ENCODE data around the gene KCNK18.

Gene KCNK18

GRCh38 chr10:117197189-117197588 is at the start of gene KCNK18:
TSS of gene KCNK18 (plus strand) at chr10:117197489. CDS start at chr10:117197489, 0 bp downstream.
- TF ChIP-seq CTCF (IDR thresholded peaks at IDR 0.05) = no peak
- no peak for DNase-seq (ENCODE audit: low spot score)
- Histone ChIP-seq H3K27ac (no peak within 1 kb of the TSS), H3K4me3 (no peak within 1 kb of the TSS)

GRCh38 chr10:117148284-117148683 is 49.0 kb upstream of the KCNK18 start:
- DNase-seq (ENCODE audit: low spot score) = no peak
- TF ChIP-seq CTCF (IDR thresholded peaks at IDR 0.05) = no peak
- no peak overlapping the region for H3K4me3 ChIP-seq
- no peak overlapping the region for H3K27ac ChIP-seq

GRCh38 chr10:117152668-117153067 is 44.6 kb upstream of the KCNK18 start:
- H3K4me3 ChIP-seq = no peak overlapping the region
- TF ChIP-seq CTCF (IDR thresholded peaks at IDR 0.05) = no peak
- DNase-seq (ENCODE audit: low spot score) = no peak
- no peak overlapping the region for H3K27ac ChIP-seq

GRCh38 chr10:117158297-117158696 is 39.0 kb upstream of the KCNK18 start:
- H3K27ac ChIP-seq = no peak overlapping the region
- no peak overlapping the region for H3K4me3 ChIP-seq
- DNase-seq (ENCODE audit: low spot score) = no peak
- TF ChIP-seq CTCF (IDR thresholded peaks at IDR 0.05) = no peak

- no peak for TF ChIP-seq CTCF (IDR thresholded peaks at IDR 0.05)
- Histone ChIP-seq H3K27ac (no peak overlapping the region), H3K4me3 (no peak overlapping the region)
- DNase-seq (ENCODE audit: low spot score) = no peak
These were observed 37.9 kb upstream of the KCNK18 start for GRCh38 chr10:117159390-117159789.

GRCh38 chr10:117160567-117160966 is 36.7 kb upstream of the KCNK18 start:
- no peak for DNase-seq (ENCODE audit: low spot score)
- no peak for TF ChIP-seq CTCF (IDR thresholded peaks at IDR 0.05)
- Histone ChIP-seq H3K4me3 (no peak overlapping the region), H3K27ac (no peak overlapping the region)

- no peak for TF ChIP-seq CTCF (IDR thresholded peaks at IDR 0.05)
- no peak overlapping the region for H3K27ac ChIP-seq
- no peak overlapping the region for H3K4me3 ChIP-seq
- DNase-seq (ENCODE audit: low spot score) = no peak
These were observed 35.8 kb upstream of the KCNK18 start for GRCh38 chr10:117161386-117162033.
